Activated naive CD4-positive, alpha-beta T cell treated with anti-CD3 and anti-CD28 coated beads, Interleukin-2, amount 50 U/mL, for 24 hours (primary cell): Measurements from ENCODE around the gene CALHM3.

Source experiments
- H3K27ac Mint-ChIP-seq: one replicate; pipeline ENCODE4 v1.8.0; 2021; ENCODE audit warnings: mild to moderate bottlenecking, mixed read lengths
- H3K27me3 Mint-ChIP-seq: one replicate; pipeline ENCODE4 v1.8.0; 2021; ENCODE audit warnings: mixed read lengths
- H3K36me3 Mint-ChIP-seq: one replicate; pipeline ENCODE4 v1.8.0; 2021; ENCODE audit warnings: mixed read lengths
- H3K4me1 Mint-ChIP-seq: one replicate; pipeline ENCODE4 v1.8.0; 2021; ENCODE audit warnings: mixed read lengths
- H3K4me3 Mint-ChIP-seq: one replicate; pipeline ENCODE4 v1.8.0; 2021; ENCODE audit warnings: mild to moderate bottlenecking, mixed read lengths
- H3K9me3 Mint-ChIP-seq: one replicate; pipeline ENCODE4 v1.8.0; 2021; ENCODE audit warnings: mixed read lengths

CALHM3 gene

GRCh38 chr10:103467406-103467805 is 11.6 kb downstream of the CALHM3 start:
- H3K9me3 Mint-ChIP-seq = no peaks in the 10 kb centered on the region
- no peaks in the 10 kb centered on the region for H3K36me3 Mint-ChIP-seq
- no peak overlapping the region for H3K4me3 Mint-ChIP-seq
- H3K27ac Mint-ChIP-seq = no peak overlapping the region
- H3K4me1 Mint-ChIP-seq = peaks cover 17% of the 10 kb centered on the region
- no peaks in the 10 kb centered on the region for H3K27me3 Mint-ChIP-seq

- Mint-ChIP-seq H3K27me3 (no peaks in the 10 kb centered on the region), H3K4me1 (peaks cover 13% of the 10 kb centered on the region), H3K36me3 (no peaks in the 10 kb centered on the region), H3K27ac (no peak overlapping the region), H3K9me3 (no peaks in the 10 kb centered on the region), H3K4me3 (no peak overlapping the region)
Observed at GRCh38 chr10:103466734-103467133, 12.3 kb downstream of the CALHM3 start.

DNA sequence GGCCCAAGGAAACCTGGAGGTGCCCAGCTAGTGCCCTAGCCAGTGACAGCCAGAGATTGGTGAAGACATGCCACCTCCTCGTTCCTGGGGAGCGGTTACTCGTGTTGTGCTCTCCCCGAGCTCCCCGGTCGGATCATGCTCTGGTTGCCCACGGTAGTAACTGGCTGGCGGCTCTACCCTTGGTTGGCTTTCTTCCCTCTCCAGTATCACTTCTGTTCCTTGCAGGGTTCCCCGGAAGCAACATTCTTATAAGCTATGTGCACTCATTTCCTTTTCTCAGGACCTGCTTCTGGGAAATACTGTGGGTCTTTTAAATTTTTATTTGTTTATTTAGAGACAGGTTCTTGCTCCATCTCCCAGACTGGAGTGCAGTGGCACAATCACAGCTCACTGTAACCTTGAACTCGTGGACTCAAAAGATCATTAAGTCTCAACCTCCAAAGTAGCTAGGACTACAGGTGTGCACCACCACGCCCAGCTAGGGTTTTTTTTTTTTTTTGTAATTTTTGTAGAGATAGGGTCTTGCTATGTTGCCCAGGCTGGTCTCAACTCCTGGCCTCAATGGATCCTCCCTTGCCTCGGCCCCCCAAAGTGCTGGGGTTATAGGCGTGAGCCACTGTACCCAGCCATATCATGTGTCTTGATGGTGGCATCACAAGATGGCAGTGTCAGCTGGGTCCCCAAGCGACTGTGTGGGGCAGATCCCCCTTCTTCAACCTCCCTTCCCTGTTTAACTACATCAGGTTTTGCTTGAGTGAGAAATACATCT is 13.4 kb downstream of the CALHM3 start:
- H3K27me3 Mint-ChIP-seq = no peaks in the 10 kb centered on the region
- H3K36me3 Mint-ChIP-seq = no peaks in the 10 kb centered on the region
- H3K9me3 Mint-ChIP-seq = no peaks in the 10 kb centered on the region
- H3K27ac Mint-ChIP-seq = no peak overlapping the region
- no peak overlapping the region for H3K4me3 Mint-ChIP-seq
- peaks cover 4% of the 10 kb centered on the region for H3K4me1 Mint-ChIP-seq

DNA sequence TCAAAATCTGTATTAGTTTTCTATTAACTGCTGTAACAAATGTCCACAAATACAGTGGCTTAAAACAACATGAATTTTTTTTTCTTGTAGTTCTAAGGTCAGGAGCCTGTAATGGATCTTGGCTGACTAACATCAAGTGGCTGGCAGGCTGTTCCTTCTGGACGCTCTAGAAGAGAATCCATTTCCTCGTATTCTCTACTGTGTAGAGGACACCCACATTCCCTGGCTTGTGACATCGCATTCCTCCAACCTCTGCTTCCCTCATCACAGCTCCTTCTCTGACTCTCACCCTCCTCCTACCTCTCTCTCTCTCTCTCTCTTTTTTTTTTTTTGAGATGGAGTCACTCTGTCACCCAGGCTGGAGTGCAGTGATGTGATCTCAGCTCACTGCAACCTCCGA is 15.5 kb downstream of the CALHM3 start:
- no peak overlapping the region for H3K27ac Mint-ChIP-seq
- H3K27me3 Mint-ChIP-seq = no peaks in the 10 kb centered on the region
- H3K4me1 Mint-ChIP-seq = no peaks in the 10 kb centered on the region

GRCh38 chr10:103459615-103460014 is 19.4 kb downstream of the CALHM3 start:
- Mint-ChIP-seq H3K36me3 (no peaks in the 10 kb centered on the region), H3K4me3 (no peak overlapping the region), H3K9me3 (no peaks in the 10 kb centered on the region), H3K27me3 (no peaks in the 10 kb centered on the region), H3K4me1 (no peaks in the 10 kb centered on the region), H3K27ac (no peak overlapping the region)

More for the DNA sequence above, 15.5 kb downstream of the CALHM3 start:
- H3K9me3 Mint-ChIP-seq = no peaks in the 10 kb centered on the region
- H3K4me3 Mint-ChIP-seq = no peak overlapping the region
- H3K36me3 Mint-ChIP-seq = no peaks in the 10 kb centered on the region

DNA sequence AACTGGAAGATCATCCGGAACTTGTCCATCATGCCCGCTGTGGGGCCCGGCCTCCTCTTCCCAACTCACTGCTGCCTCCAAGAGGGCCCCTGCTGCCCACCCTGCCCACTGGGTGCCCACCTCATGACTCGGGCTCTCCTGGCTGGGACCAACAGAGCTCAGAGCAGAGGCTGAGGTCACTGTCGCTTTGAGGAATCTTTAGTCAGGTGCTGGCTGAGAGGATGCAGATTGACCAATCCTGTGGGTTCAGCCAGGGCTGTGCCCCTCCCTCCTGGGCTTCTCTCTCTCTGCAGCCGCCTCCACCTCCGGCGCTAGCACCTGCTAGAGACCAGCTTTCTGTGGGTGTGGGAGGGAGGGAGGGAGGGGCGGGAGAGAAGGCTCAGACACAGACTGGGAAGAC is 20.3 kb downstream of the CALHM3 start, which contains the start of gene CALHM1:
CALHM1 (minus strand) TSS at position 181 of the 400 bp plus-strand sequence; CDS start at position 32, 149 bp downstream.
- Mint-ChIP-seq H3K4me3 (no peak within 1 kb of the TSS), H3K36me3 (no peaks in the 10 kb centered on the region), H3K4me1 (peaks cover under 1% of the 10 kb centered on the region), H3K27ac (no peak within 1 kb of the TSS), H3K27me3 (no peaks in the 10 kb centered on the region), H3K9me3 (no peaks in the 10 kb centered on the region)

DNA sequence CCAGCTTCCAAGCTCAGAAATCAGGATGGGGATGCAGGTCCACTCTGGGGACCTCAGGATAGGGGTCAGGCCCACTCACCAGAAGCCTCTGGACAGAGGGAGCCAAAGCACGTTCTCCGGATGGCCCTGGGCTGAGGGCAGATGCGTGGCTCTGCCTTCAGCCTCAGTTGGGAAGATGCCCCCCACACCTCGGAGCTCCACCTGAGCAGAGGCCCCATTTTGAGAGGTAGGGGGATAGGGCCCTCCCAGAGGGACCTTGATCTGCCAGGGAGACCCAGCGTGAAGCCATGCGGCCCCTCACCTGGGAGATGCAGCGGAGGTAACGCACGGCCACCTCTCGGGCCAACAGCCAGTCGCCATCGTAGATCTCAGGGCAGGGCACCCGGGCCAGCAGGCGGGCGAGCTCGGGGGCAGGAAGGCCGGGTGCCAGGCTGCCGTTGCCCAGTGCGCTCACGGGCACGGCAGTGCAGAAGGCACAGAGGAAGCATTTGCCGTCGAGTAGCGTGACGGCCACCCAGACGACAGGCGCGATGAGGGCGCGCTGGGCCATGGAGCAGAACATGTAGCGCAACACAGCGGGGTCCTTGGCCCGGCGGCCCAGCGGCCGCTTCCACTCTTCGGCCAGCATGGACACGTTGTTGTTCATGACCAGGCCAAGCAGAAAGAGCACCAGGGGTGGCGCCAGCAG is 21.0 kb downstream of the CALHM3 start:
- Mint-ChIP-seq H3K36me3 (no peaks in the 10 kb centered on the region), H3K27ac (no peak overlapping the region), H3K9me3 (no peaks in the 10 kb centered on the region), H3K27me3 (no peaks in the 10 kb centered on the region), H3K4me3 (no peak overlapping the region), H3K4me1 (peaks cover 4% of the 10 kb centered on the region)

DNA sequence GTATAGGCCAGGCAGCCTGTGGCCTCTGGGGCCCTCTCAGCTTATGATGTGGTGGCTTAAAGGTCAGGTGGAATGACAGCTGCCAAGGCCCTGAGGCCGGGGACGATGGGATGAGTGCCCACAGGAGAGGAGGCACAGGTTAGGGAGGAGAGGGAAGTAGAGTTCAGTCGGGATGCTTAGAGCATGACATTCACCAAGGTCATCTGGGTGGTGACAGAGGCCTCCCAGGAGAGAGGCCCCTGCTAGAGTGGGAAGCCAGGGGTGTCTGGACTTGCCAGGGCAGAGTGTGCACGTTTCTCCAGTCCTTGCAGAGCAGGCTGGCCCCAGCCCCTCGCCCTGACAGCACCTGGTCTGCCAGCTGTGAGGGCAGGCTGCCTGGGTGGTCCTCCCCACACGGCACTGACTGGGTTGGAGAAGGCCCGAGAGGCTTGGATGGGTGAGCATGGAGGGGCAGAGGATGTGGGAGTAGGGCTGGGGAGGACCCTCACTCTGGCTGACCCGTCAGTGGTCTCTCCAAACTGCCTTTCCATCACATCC is 21.8 kb downstream of the CALHM3 start:
- H3K4me3 Mint-ChIP-seq = no peak overlapping the region
- H3K4me1 Mint-ChIP-seq = peaks cover 5% of the 10 kb centered on the region
- no peaks in the 10 kb centered on the region for H3K9me3 Mint-ChIP-seq
- peak overlapping the region; percentile 72 for H3K27ac Mint-ChIP-seq
- H3K27me3 Mint-ChIP-seq = no peaks in the 10 kb centered on the region
- no peaks in the 10 kb centered on the region for H3K36me3 Mint-ChIP-seq

DNA sequence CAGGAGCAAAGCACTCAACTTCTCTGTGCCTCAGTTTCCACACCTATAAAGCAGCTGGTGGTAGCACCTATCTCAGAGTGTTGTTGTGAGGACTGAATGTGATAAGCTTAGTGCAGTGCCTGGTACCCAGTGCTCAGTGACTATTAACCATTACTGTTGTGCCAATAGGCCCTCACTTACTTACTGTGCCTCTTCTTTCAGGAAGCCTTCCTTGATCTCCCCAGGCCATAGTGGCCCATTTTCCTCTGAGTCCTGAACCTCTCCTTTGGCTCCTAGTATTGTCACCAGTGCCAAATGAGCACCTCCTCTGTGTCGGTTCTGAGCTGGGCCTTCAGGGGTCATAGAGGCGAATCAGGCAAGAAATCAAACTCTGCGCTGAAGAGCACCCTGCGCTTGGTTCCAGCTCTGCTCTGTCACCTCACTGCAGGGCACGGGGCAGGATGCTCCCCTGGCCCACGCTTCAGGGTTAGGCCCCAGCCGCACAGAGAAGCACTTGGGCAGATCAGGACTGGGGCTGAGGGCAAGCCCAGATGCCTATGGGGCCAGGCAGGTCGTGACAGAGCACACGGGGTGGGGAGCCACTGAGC is 22.9 kb downstream of the CALHM3 start:
- no peaks in the 10 kb centered on the region for H3K9me3 Mint-ChIP-seq
- H3K27ac Mint-ChIP-seq = no peak overlapping the region
- H3K27me3 Mint-ChIP-seq = no peaks in the 10 kb centered on the region
- H3K36me3 Mint-ChIP-seq = no peaks in the 10 kb centered on the region
- peaks cover 11% of the 10 kb centered on the region for H3K4me1 Mint-ChIP-seq
- no peak overlapping the region for H3K4me3 Mint-ChIP-seq

DNA sequence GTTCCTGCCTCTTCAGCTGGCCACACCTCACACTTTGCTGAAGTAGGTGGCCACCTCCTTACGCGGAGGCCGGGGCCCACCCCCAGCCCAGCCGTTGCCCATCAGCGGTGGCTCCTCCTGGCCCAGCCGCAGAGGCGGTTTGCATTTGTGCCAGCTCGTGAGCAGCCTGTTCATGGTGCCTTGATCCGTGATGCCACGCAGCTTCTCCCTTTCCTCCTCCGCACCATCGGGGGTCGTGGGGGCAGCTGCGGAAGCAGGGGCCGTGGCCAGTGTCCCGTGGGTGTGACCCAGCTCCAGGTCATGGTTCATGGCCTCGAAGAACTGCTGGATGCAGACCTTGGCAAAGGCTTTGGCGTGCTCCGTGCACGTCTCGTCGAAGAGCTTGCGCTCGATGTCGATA is 23.8 kb downstream of the CALHM3 start:
- no peaks in the 10 kb centered on the region for H3K27me3 Mint-ChIP-seq
- no peak overlapping the region for H3K4me3 Mint-ChIP-seq
- H3K36me3 Mint-ChIP-seq = no peaks in the 10 kb centered on the region
- no peak overlapping the region for H3K27ac Mint-ChIP-seq
- no peaks in the 10 kb centered on the region for H3K9me3 Mint-ChIP-seq
- H3K4me1 Mint-ChIP-seq = peaks cover 20% of the 10 kb centered on the region

DNA sequence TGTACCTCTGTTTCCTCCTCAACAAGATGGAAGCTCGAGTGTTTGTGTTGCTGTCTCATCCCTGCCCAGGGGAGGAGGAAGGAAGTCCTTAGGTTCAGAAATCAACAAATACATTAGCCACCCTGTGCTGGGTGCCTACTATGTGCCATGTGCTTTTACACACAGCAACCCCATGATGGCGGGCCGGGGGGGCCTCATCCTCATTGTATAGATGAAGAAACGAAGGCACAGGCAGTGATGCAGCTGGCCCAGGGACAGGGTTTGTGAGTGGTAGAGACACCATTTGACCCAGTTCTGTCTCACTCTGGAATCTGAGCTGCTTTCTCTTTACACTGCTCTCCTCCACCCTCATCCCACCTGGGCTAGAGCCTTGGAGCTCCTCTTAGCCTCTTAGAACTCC is 25.0 kb downstream of the CALHM3 start:
- no peaks in the 10 kb centered on the region for H3K9me3 Mint-ChIP-seq
- H3K36me3 Mint-ChIP-seq = peaks cover 2% of the 10 kb centered on the region
- no peaks in the 10 kb centered on the region for H3K27me3 Mint-ChIP-seq
- no peak overlapping the region for H3K4me3 Mint-ChIP-seq
- H3K4me1 Mint-ChIP-seq = peaks cover 33% of the 10 kb centered on the region
- no peak overlapping the region for H3K27ac Mint-ChIP-seq

- no peak overlapping the region for H3K27ac Mint-ChIP-seq
- no peaks in the 10 kb centered on the region for H3K9me3 Mint-ChIP-seq
- H3K4me1 Mint-ChIP-seq = peaks cover 39% of the 10 kb centered on the region
- H3K4me3 Mint-ChIP-seq = peak overlapping the region; percentile 89
- peaks cover 8% of the 10 kb centered on the region for H3K36me3 Mint-ChIP-seq
- H3K27me3 Mint-ChIP-seq = no peaks in the 10 kb centered on the region
Observed at GRCh38 chr10:103452506-103453230, 26.4 kb downstream of the CALHM3 start.

DNA sequence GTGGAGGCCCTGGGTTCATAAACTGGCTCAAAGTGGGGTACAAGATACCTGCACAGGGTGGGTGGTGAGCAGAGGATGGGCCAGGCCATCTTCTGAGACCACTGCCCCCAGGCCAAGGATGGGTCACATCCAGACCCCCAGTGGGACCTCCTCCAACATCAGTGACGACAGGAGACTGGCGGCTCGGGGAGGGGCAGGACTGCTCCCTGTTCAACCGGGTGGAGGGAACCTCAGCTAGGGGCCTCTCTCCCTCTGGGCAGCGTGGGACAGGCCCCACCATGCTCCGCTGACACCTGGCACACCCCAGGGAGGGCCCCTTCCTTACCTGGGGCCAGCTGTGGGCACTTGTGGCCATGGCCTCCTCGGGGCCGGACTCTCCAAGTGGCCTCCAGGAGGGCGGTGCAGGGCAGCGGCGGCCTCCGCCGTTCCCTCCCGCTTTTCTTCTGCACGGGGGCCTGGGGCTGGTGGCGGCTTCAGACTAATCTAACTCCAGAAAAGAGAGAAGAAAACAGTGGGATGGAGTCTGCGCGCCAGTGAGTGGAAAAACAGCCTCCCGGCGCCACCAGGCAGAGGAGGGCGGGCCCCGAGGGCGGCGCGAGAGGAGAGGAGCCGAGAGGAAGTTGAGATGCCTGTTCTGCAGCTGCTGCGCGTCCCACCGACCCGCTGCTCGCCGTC is 27.1 kb downstream of the CALHM3 start, which contains the start of gene CALHM2:
CALHM2 (minus strand) TSS at position 540 of the 675 bp plus-strand sequence. CDS start 2,429 bp downstream, outside the sequence.
- H3K27me3 Mint-ChIP-seq = no peaks in the 10 kb centered on the region
- H3K4me1 Mint-ChIP-seq = peaks cover 39% of the 10 kb centered on the region
- H3K27ac Mint-ChIP-seq = peak within 1 kb of the TSS; percentile 21
- peaks cover 9% of the 10 kb centered on the region for H3K36me3 Mint-ChIP-seq
- H3K9me3 Mint-ChIP-seq = no peaks in the 10 kb centered on the region
- H3K4me3 Mint-ChIP-seq = peak within 1 kb of the TSS; percentile 89

GRCh38 chr10:103451091-103451813 is 27.8 kb downstream of the CALHM3 start:
- peaks cover 39% of the 10 kb centered on the region for H3K4me1 Mint-ChIP-seq
- H3K27ac Mint-ChIP-seq = peak overlapping the region; percentile 21
- no peaks in the 10 kb centered on the region for H3K27me3 Mint-ChIP-seq
- H3K9me3 Mint-ChIP-seq = no peaks in the 10 kb centered on the region
- H3K4me3 Mint-ChIP-seq = peak overlapping the region; percentile 89
- H3K36me3 Mint-ChIP-seq = peaks cover 10% of the 10 kb centered on the region
